Endothelial cell of umbilical vein (primary cell): ENCODE measurements around the gene JAML. TPM values are rescaled to one million over a fixed set of nuclear protein-coding genes. Genes with fewer than 3 reads are reported as not detected.

ENCODE experiments used
- BruUV-seq: library from RNA; stranded (reverse); fragments of 400-500 nt; replicated peaks from 2 replicates; lab custom pipeline; 2021; lab: Mats Ljungman, UMichigan
- CTCF ChIA-PET: fragments of 300-600, 350-600 bp; sonication (Branson Sonifier 250); formaldehyde crosslinking; loops from one replicate; lab custom pipeline; 2021; ENCODE audit warnings: antibody characterized with exemption, inconsistent platforms; lab: Charles Lee
- POLR2A ChIA-PET: fragments of 300-600, 350-600 bp; sonication (Branson Sonifier 250); formaldehyde crosslinking; loops from one replicate; lab custom pipeline; 2021; ENCODE audit warnings: antibody characterized with exemption, inconsistent platforms; lab: Charles Lee
- DNase-seq: peaks from one replicate; pipeline ENCODE4 v3.0.0-alpha.2; 2011; ENCODE audit warnings: low read depth, low spot score
- FAIRE-seq: peaks from 2 replicates; lab custom pipeline; 2011; peaks lifted over from hg19 to GRCh38; lab: Jason Lieb, UNC
- H2AFZ ChIP-seq: 2 replicates; pipeline ENCODE4 v1.6.0; 2012; ENCODE audit warnings: low read depth, low read length, control low read depth, inconsistent platforms
- H3K27ac ChIP-seq: 2 replicates; pipeline ENCODE4 v1.5.1; 2011; ENCODE audit warnings: low read depth, mild to moderate bottlenecking, control low read depth, low read length, moderate library complexity; ENCODE audit not compliant: insufficient read depth
- H3K27me3 ChIP-seq, 2 experiments: 2 replicates each; pipeline versions ENCODE4 v1.6.0 to v1.6.1; 2011; ENCODE audit warnings: low read length in 2 of 2, mixed read lengths in 1 of 2; ENCODE audit not compliant: control insufficient read depth in 2 of 2, insufficient read depth in 2 of 2
- H3K36me3 ChIP-seq, 2 experiments: 2 replicates in 1 of 2; 3 replicates in 1 of 2; pipeline ENCODE4 v1.5.1; 2011; ENCODE audit warnings: low read length in 2 of 2, mild to moderate bottlenecking in 1 of 2, moderate library complexity in 1 of 2; ENCODE audit not compliant: control insufficient read depth in 2 of 2, insufficient read depth in 2 of 2; ENCODE audit errors: extremely low read depth in 1 of 2
- H3K4me1 ChIP-seq: 3 replicates; pipeline ENCODE4 v1.5.1; 2011; ENCODE audit warnings: mild to moderate bottlenecking, low read length; ENCODE audit not compliant: control insufficient read depth, insufficient read depth; ENCODE audit errors: extremely low read depth
- H3K4me2 ChIP-seq: 2 replicates; pipeline ENCODE4 v1.6.1; 2011; ENCODE audit warnings: low read length, control low read depth, mixed read lengths; ENCODE audit not compliant: insufficient read depth
- H3K4me3 ChIP-seq, 3 experiments: fragments of 200-600 bp in 1 of 3; sonication (generic), shearing (Covaris generic) in 1 of 3; replicated peaks in 1 of 3; 2 replicates each; pipeline ENCODE4 v1.5.1; 2011 to 2016; ENCODE audit warnings: control low read depth in 3 of 3, low read length in 3 of 3, mild to moderate bottlenecking in 2 of 3, inconsistent platforms in 1 of 3, low read depth in 1 of 3, moderate library complexity in 1 of 3; ENCODE audit not compliant: insufficient read depth in 1 of 3
- H3K79me2 ChIP-seq: 2 replicates; pipeline ENCODE4 v1.6.0; 2012; ENCODE audit warnings: low read length, inconsistent platforms; ENCODE audit not compliant: control insufficient read depth, insufficient read depth
- H3K9ac ChIP-seq: replicated peaks from 2 replicates; pipeline ENCODE3; 2011; ENCODE audit warnings: low read length, control low read depth; ENCODE audit not compliant: insufficient read depth; ENCODE audit errors: extremely low read depth
- H3K9me1 ChIP-seq: replicated peaks from 3 replicates; pipeline ENCODE4 v1.6.0; 2011; ENCODE audit warnings: mild to moderate bottlenecking, low read length; ENCODE audit not compliant: control insufficient read depth, insufficient read depth; ENCODE audit errors: extremely low read depth
- H3K9me3 ChIP-seq: replicated peaks from 2 replicates; pipeline ENCODE4 v1.5.1; 2012; ENCODE audit warnings: low read length, inconsistent platforms; ENCODE audit not compliant: control insufficient read depth, insufficient read depth
- H4K20me1 ChIP-seq: replicated peaks from 2 replicates; pipeline ENCODE3; 2011; ENCODE audit warnings: mild to moderate bottlenecking, low read length; ENCODE audit not compliant: control insufficient read depth, insufficient read depth; ENCODE audit errors: extremely low read depth
- EZH2 ChIP-seq: IDR thresholded peaks from 2 replicates; pipeline ENCODE4 v1.6.1; 2012; ENCODE audit warnings: borderline replicate concordance, low read depth, mild to moderate bottlenecking, moderate library complexity, low read length, inconsistent platforms; ENCODE audit not compliant: severe bottlenecking
- FOS ChIP-seq: IDR thresholded peaks from 2 replicates; pipeline ENCODE4 v1.6.1; 2011; ENCODE audit warnings: mild to moderate bottlenecking, low read length, moderate library complexity, borderline replicate concordance; ENCODE audit not compliant: insufficient read depth
- GATA2 ChIP-seq: IDR thresholded peaks from 2 replicates; pipeline ENCODE4 v1.7.0; 2011; ENCODE audit warnings: low read depth, mild to moderate bottlenecking, moderate library complexity, mixed read lengths, low read length; ENCODE audit not compliant: insufficient read length, insufficient read depth
- JUN ChIP-seq: IDR thresholded peaks from 2 replicates; pipeline ENCODE4 v1.6.1; 2011; ENCODE audit warnings: borderline replicate concordance, low read depth; ENCODE audit not compliant: insufficient read length, insufficient read depth
- MYC ChIP-seq: IDR thresholded peaks from one replicate; pipeline ENCODE4 v1.6.1; 2011; ENCODE audit warnings: mild to moderate bottlenecking, low read depth, low read length
- POLR2A ChIP-seq: IDR thresholded peaks from 2 replicates; pipeline ENCODE4 v1.6.1; 2012; ENCODE audit warnings: low read depth, mild to moderate bottlenecking, control low read depth, low read length
- POLR2AphosphoS5 ChIP-seq: IDR thresholded peaks from 2 replicates; pipeline ENCODE4 v1.6.1; 2012; ENCODE audit warnings: low read depth, mild to moderate bottlenecking, control low read depth, low read length, moderate library complexity; ENCODE audit not compliant: insufficient read depth
- dilution Hi-C: fragments of 300-500 bp; cut with MboI; formaldehyde crosslinking; loops from one replicate; pipeline ENCODE4 v1.15.0; 2019; ENCODE audit warnings: low sequenced_read_pairs; ENCODE audit not compliant: extremely low pct_ligation_motif_present
- intact Hi-C: fragments of 100-400 bp; cut with micrococcal nuclease; formaldehyde crosslinking; loops from one replicate; pipeline ENCODE4 v1.10.0; 2022
- polyA plus RNA-seq, 4 experiments: library from polyadenylated mRNA; depleted of rRNA in 3 of 4; stranded (reverse) in 3 of 4; unstranded in 1 of 4; fragments of >200 nt; gene quantifications; 2 replicates each; pipeline versions ENCODE4 v1.2.1 to v1.2.3, GENCODE V29; 2011 to 2012; ENCODE audit warnings: missing spikeins in 1 of 4
- total RNA-seq: library from RNA; stranded (reverse); gene quantifications from 2 replicates; pipeline ENCODE4 v1.2.3, GENCODE V29; 2021
- TF ChIP-seq, protein P1 (sequence below): IDR thresholded peaks from 2 replicates; pipeline ENCODE4 v1.6.1; 2011; ENCODE audit not compliant: insufficient read depth, insufficient read length
- TF ChIP-seq, protein P2 (sequence below), 2 donors: IDR thresholded peaks; 1 replicate in 1 of 2; 2 replicates in 1 of 2; pipeline ENCODE4 v1.5.1; 2011; ENCODE audit warnings: low read length in 2 of 2, mild to moderate bottlenecking in 2 of 2, moderate library complexity in 2 of 2, control low read depth in 1 of 2, inconsistent platforms in 1 of 2, low read depth in 1 of 2; ENCODE audit not compliant: insufficient read depth in 1 of 2; ENCODE audit errors: extremely low read depth in 1 of 2

JAML gene
- total and polyA plus RNA-seq, 2 donors (not counting 3 experiments of a cell fraction or from before 2014, with no cell fraction given), result 0.04 to 0.35 TPM

DNA sequence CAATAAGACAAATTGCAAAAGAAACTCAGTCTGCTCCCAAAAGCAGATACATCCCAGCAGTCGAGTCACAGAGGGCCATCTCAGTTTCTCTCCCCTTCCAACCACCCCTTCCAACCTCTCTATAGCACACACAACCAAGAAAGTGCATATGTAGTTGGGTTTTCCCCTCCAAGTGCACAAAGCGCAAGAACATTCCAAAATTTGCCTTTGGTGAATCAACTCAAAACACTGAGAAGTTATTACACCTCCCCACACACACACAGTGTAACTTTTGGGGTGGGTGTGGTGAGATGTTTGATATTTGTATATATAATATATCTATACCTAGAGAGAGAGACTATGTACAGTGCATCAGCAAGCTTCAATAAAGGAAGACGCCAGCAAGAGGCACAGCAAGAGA lies 62.0 kb downstream of the JAML start:
- H3K4me3 ChIP-seq, result no peak overlapping the region
- intact Hi-C loops (no loop called here), dilution Hi-C loops (no loop called here)
- no peaks in the 10 kb centered on the region for H3K9me3 ChIP-seq
- H3K79me2 ChIP-seq, result no peaks in the 10 kb centered on the region
- H3K27me3 ChIP-seq, result peaks cover 17 to 31% of the 10 kb centered on the region in 2 experiments
- BruUV-seq, result no TSS peak
- DNase-seq, result no peak
- no peak overlapping the region for H3K27ac ChIP-seq
- no peak overlapping the region for H2AFZ ChIP-seq
- TF ChIP-seq JUN (no peak), FOS (no peak), GATA2 (no peak), POLR2AphosphoS5 (no peak), POLR2A (no peak), EZH2 (no peak), MYC (no peak)
- TF ChIP-seq, protein P1, sequence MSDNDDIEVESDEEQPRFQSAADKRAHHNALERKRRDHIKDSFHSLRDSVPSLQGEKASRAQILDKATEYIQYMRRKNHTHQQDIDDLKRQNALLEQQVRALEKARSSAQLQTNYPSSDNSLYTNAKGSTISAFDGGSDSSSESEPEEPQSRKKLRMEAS, result no peak
- TF ChIP-seq, protein P2, sequence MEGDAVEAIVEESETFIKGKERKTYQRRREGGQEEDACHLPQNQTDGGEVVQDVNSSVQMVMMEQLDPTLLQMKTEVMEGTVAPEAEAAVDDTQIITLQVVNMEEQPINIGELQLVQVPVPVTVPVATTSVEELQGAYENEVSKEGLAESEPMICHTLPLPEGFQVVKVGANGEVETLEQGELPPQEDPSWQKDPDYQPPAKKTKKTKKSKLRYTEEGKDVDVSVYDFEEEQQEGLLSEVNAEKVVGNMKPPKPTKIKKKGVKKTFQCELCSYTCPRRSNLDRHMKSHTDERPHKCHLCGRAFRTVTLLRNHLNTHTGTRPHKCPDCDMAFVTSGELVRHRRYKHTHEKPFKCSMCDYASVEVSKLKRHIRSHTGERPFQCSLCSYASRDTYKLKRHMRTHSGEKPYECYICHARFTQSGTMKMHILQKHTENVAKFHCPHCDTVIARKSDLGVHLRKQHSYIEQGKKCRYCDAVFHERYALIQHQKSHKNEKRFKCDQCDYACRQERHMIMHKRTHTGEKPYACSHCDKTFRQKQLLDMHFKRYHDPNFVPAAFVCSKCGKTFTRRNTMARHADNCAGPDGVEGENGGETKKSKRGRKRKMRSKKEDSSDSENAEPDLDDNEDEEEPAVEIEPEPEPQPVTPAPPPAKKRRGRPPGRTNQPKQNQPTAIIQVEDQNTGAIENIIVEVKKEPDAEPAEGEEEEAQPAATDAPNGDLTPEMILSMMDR (IDR thresholded peaks at IDR 0.05; ENCODE audit: extremely low read depth in 1 of 2, insufficient read depth in 1 of 2, low read depth in 1 of 2, low read length in 2 of 2), result no peak
- no peaks in the 10 kb centered on the region for H3K9me1 ChIP-seq
- no peak for FAIRE-seq
- no peaks in the 10 kb centered on the region for H3K4me1 ChIP-seq
- H3K9ac ChIP-seq, result no peak overlapping the region
- no peaks in the 10 kb centered on the region for H3K36me3 ChIP-seq
- no peak overlapping the region for H3K4me2 ChIP-seq
- POLR2A ChIA-PET, result no interaction called here
- CTCF ChIA-PET, result interaction anchor here (1.4 to 1.8 kb wide), 2 partner anchors 9 to 36 kb away, joined by 6 to 7 read pairs; no protein-coding TSS in a partner anchor
- no peaks in the 10 kb centered on the region for H4K20me1 ChIP-seq
